Measurements from ENCODE around the gene TSPAN2.
"Not testable (repeated sequence)": the region's sequence is repeated elsewhere in the genome, so short reads cannot be mapped to it uniquely, and the experiment has no call there.

TSPAN2 gene

DNA sequence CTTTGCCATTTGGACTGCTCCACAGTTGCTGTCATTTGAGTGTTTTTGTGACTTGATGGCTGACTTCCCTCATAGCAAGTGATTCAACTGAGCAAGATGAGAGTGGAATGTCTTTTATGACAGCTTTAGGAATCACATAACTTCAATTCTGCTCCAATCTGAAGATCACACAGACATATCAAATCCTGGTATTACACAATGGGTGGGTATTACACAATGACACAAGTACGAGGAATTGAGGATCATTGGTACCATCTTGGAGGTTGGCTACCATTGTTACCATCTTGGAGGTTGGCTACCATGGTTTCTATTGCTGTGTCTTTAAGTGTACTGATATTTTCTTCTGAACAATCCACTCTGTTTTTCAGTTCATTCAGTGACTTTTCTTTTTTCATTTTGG lies 68.2 kb downstream of the TSPAN2 start:
- Histone ChIP-seq H3K27me3 (replicated peaks) (no peaks in the 10 kb centered on the region), H3K27ac (no peak overlapping the region), H3K36me3 (replicated peaks) (no peaks in the 10 kb centered on the region), H3K4me3 (ENCODE audit: low read depth, low read length) (no peak overlapping the region)
- in situ Hi-C loops (cut with HindIII; ENCODE audit: low pct_ligation_motif_present, low sequenced_read_pairs): no loop called here
- no peak for TF ChIP-seq CTCF (IDR thresholded peaks at IDR 0.05; ENCODE audit: low read depth, low read length, missing control alignments)
- no peak for DNase-seq

GRCh38 chr1:115019549-115019948 lies 69.8 kb downstream of the TSPAN2 start:
- in situ Hi-C loops (cut with HindIII; ENCODE audit: low pct_ligation_motif_present, low sequenced_read_pairs); H3K27me3 ChIP-seq (replicated peaks); H3K4me3 ChIP-seq (ENCODE audit: low read depth, low read length); H3K36me3 ChIP-seq (replicated peaks); H3K27ac ChIP-seq; DNase-seq: not testable (repeated sequence)

DNA sequence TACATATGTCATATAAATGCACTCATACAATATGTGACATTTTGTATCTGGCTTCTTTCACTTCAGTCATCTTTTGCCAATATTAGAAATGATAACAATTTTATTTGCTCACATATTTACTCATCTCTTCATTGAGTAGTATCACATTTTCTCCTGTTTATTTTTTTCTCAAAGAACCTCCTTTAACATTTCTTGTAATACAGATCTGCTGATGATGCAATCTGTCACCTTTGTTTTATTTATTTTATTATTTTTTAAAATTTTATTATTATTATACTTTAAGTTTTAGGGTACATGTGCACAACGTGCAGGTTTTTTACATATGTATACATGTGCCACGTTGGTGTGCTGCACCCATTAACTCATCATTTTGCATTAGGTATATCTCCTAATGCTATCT lies 75.5 kb downstream of the TSPAN2 start:
- Histone ChIP-seq H3K4me3 (ENCODE audit: low read depth, low read length) (no peak overlapping the region), H3K36me3 (replicated peaks) (no peaks in the 10 kb centered on the region), H3K27ac (no peak overlapping the region), H3K27me3 (replicated peaks) (no peaks in the 10 kb centered on the region)
- in situ Hi-C loops (cut with HindIII; ENCODE audit: low pct_ligation_motif_present, low sequenced_read_pairs): no loop called here
- TF ChIP-seq CTCF (IDR thresholded peaks at IDR 0.05; ENCODE audit: low read depth, low read length, missing control alignments): no peak
- DNase-seq: no peak

- Histone ChIP-seq H3K4me3 (ENCODE audit: low read depth, low read length) (no peak overlapping the region), H3K36me3 (replicated peaks) (no peaks in the 10 kb centered on the region), H3K27ac (no peak overlapping the region), H3K27me3 (replicated peaks) (no peaks in the 10 kb centered on the region)
- TF ChIP-seq CTCF (IDR thresholded peaks at IDR 0.05; ENCODE audit: low read depth, low read length, missing control alignments): no peak
- in situ Hi-C loops (cut with HindIII; ENCODE audit: low pct_ligation_motif_present, low sequenced_read_pairs): no loop called here
- no peak for DNase-seq
Measured at GRCh38 chr1:115012434-115012833, 76.9 kb downstream of the TSPAN2 start.

GRCh38 chr1:115012006-115012405 lies 77.3 kb downstream of the TSPAN2 start:
- H3K27ac ChIP-seq: no peak overlapping the region
- DNase-seq: no peak
- H3K27me3 ChIP-seq (replicated peaks): no peaks in the 10 kb centered on the region
- H3K4me3 ChIP-seq (ENCODE audit: low read depth, low read length): no peak overlapping the region
- no peaks in the 10 kb centered on the region for H3K36me3 ChIP-seq (replicated peaks)
- in situ Hi-C loops (cut with HindIII; ENCODE audit: low pct_ligation_motif_present, low sequenced_read_pairs): no loop called here
- no peak for TF ChIP-seq CTCF (IDR thresholded peaks at IDR 0.05; ENCODE audit: low read depth, low read length, missing control alignments)

GRCh38 chr1:115006191-115006590 lies 83.1 kb downstream of the TSPAN2 start:
- no peak overlapping the region for H3K27ac ChIP-seq
- no peaks in the 10 kb centered on the region for H3K27me3 ChIP-seq (replicated peaks)
- H3K4me3 ChIP-seq (ENCODE audit: low read depth, low read length): no peak overlapping the region
- no peak for TF ChIP-seq CTCF (IDR thresholded peaks at IDR 0.05; ENCODE audit: low read depth, low read length, missing control alignments)
- in situ Hi-C loops (cut with HindIII; ENCODE audit: low pct_ligation_motif_present, low sequenced_read_pairs): no loop called here
- no peaks in the 10 kb centered on the region for H3K36me3 ChIP-seq (replicated peaks)
- no peak for DNase-seq

Measured in brain microvascular endothelial cell (primary cell).